Measurements from ENCODE around the gene WBP2NL. TPM values are rescaled to one million over a fixed set of nuclear protein-coding genes. Genes with fewer than 3 reads are reported as not detected.

The WBP2NL gene
- total and polyA plus RNA-seq, 4 experiments from 2014 or later, result 0.49 to 5.4 (median 2.1) TPM

GRCh38 chr22:42076764-42077485 lies 78.3 kb downstream of the WBP2NL start:
- H3K9me3 ChIP-seq (ENCODE audit: control insufficient read depth in 1 of 2, low read length in 2 of 2), result no peaks in the 10 kb centered on the region
- DNase-seq, result no peak
- Mint-ChIP-seq H3K9me3 (no peaks in the 10 kb centered on the region), H3K36me3 (peaks cover 5 to 10% of the 10 kb centered on the region in 2 donors), H3K27me3 (no peaks in the 10 kb centered on the region), H3K4me3 (peak overlapping the region in 1 of 8 donors; percentile 32), H3K4me1 (peaks cover 17 to 59% (median 35%) of the 10 kb centered on the region in 4 donors), H3K27ac (peak overlapping the region in 3 of 7 donors; percentile 29 to 62 (median 53))
- no peak overlapping the region for H3K27ac ChIP-seq (ENCODE audit: low read depth, low read length)
- no peaks in the 10 kb centered on the region for H3K27me3 ChIP-seq (ENCODE audit: insufficient read depth, low read length)
- POLR2A ChIA-PET (ENCODE audit: partially characterized antibody), result interaction anchor here (0.9 to 4.4 kb wide), 3 partner anchors 78 to 388 kb away, joined by 4 to 32 read pairs (median 5); partner anchors contain the start of genes SNU13 and WBP2NL
- intact Hi-C loops (cut with micrococcal nuclease), result loop anchor here (10.0 kb wide), 2 partner anchors 392 to 538 kb away; partner anchors contain the start of genes POLDIP3 and SNU13
- H3K36me3 ChIP-seq (ENCODE audit: insufficient read depth, low read length), result no peaks in the 10 kb centered on the region
- CTCF ChIA-PET (ENCODE audit: partially characterized antibody), result interaction anchor here (0.6 to 5.6 kb wide), 3 partner anchors 11 to 398 kb away, joined by 3 to 48 read pairs (median 6); partner anchors contain the start of gene NDUFA6
- H3K4me1 ChIP-seq (ENCODE audit: insufficient read depth, low read length), result peaks cover 46% of the 10 kb centered on the region
- H3K4me3 ChIP-seq (ENCODE audit: low read length in 2 of 2), result no peak overlapping the region

GRCh38 chr22:42077486-42078125 lies 79.0 kb downstream of the WBP2NL start:
- intact Hi-C loops (cut with micrococcal nuclease), result loop anchor here (2.0 to 10.0 kb wide), 3 partner anchors 79 to 537 kb away; partner anchors contain the start of genes POLDIP3, SNU13 and WBP2NL
- ChIA-PET POLR2A (ENCODE audit: partially characterized antibody) (interaction anchor here (0.9 to 4.4 kb wide), 5 partner anchors 7 to 367 kb away, joined by 4 to 208 read pairs (median 33); partner anchors contain the start of genes NAGA, NDUFA6 and WBP2NL), CTCF (ENCODE audit: partially characterized antibody) (interaction anchor here (5.6 kb wide), 1 partner anchor 12 kb away, joined by 48 read pairs; the partner anchor contains the start of gene NDUFA6)
- Mint-ChIP-seq H3K27ac (peak overlapping the region in 6 of 7 donors; percentile 35 to 99 (median 46)), H3K36me3 (peaks cover 9 to 15% of the 10 kb centered on the region in 2 donors), H3K27me3 (no peaks in the 10 kb centered on the region), H3K9me3 (no peaks in the 10 kb centered on the region), H3K4me1 (peaks cover 22 to 63% (median 37%) of the 10 kb centered on the region in 4 donors), H3K4me3 (peak overlapping the region in 2 of 8 donors; percentile 21 to 25)
- no peak overlapping the region for H3K4me3 ChIP-seq (ENCODE audit: low read length in 2 of 2)
- no peaks in the 10 kb centered on the region for H3K9me3 ChIP-seq (ENCODE audit: control insufficient read depth in 1 of 2, low read length in 2 of 2)
- H3K4me1 ChIP-seq (ENCODE audit: insufficient read depth, low read length), result peaks cover 46% of the 10 kb centered on the region
- H3K27me3 ChIP-seq (ENCODE audit: insufficient read depth, low read length), result no peaks in the 10 kb centered on the region
- H3K36me3 ChIP-seq (ENCODE audit: insufficient read depth, low read length), result peaks cover 4% of the 10 kb centered on the region
- H3K27ac ChIP-seq (ENCODE audit: low read depth, low read length), result no peak overlapping the region
- DNase-seq, result no peak

Other genes starting within 250 kb of the WBP2NL start
- gene CCDC134, start 198.1 kb upstream of the WBP2NL start, total RNA-seq, result 10 to 100 TPM; 23.2 to 27.8 TPM
- 1 to 10 TPM; 1.2 to 2.7 TPM for gene CCDC134, start 198.1 kb upstream of the WBP2NL start, polyA plus RNA-seq
- 100 to 1,000 TPM; 109 to 112 TPM for gene SREBF2, start 165.7 kb upstream of the WBP2NL start, total RNA-seq
- 10 to 100 TPM; 14.5 to 23.6 TPM for gene SREBF2, start 165.7 kb upstream of the WBP2NL start, polyA plus RNA-seq
- not detected for gene SHISA8, start 83.7 kb upstream of the WBP2NL start, total RNA-seq
- not detected for gene SHISA8, start 83.7 kb upstream of the WBP2NL start, polyA plus RNA-seq
- 10 to 100 TPM; 14.3 to 14.8 TPM for gene TNFRSF13C, start 72.0 kb upstream of the WBP2NL start, total RNA-seq
- 1 to 10 TPM in 1 of 2 donors, under 1 TPM in 1; 0.37 to 1.4 TPM for gene TNFRSF13C, start 72.0 kb upstream of the WBP2NL start, polyA plus RNA-seq
- 10 to 100 TPM in 1 of 2 experiments, 1 to 10 TPM in 1; 7.6 to 12.0 TPM for gene CENPM, start 51.6 kb upstream of the WBP2NL start, total RNA-seq
- 10 to 100 TPM; 14.1 to 19.2 TPM for gene CENPM, start 51.6 kb upstream of the WBP2NL start, polyA plus RNA-seq
- under 1 TPM; 0.36 to 0.81 TPM for gene SEPTIN3, start 29.3 kb upstream of the WBP2NL start, total RNA-seq
- gene SEPTIN3, start 29.3 kb upstream of the WBP2NL start, polyA plus RNA-seq, result not detected
- gene NAGA, start 72.0 kb downstream of the WBP2NL start, total RNA-seq, result 10 to 100 TPM; 13.9 to 14.5 TPM
- gene NAGA, start 72.0 kb downstream of the WBP2NL start, polyA plus RNA-seq, result 10 to 100 TPM; 18.0 to 25.4 TPM
- gene PHETA2, start 75.5 kb downstream of the WBP2NL start, total RNA-seq, result 1 to 10 TPM; 1.7 to 1.9 TPM
- 1 to 10 TPM in 1 of 2 donors, under 1 TPM in 1; 0.69 to 1.6 TPM for gene PHETA2, start 75.5 kb downstream of the WBP2NL start, polyA plus RNA-seq
- gene SMDT1, start 80.9 kb downstream of the WBP2NL start, total RNA-seq, result 100 to 1,000 TPM; 101 to 105 TPM
- 100 to 1,000 TPM; 172 to 279 TPM for gene SMDT1, start 80.9 kb downstream of the WBP2NL start, polyA plus RNA-seq
- gene NDUFA6, start 92.0 kb downstream of the WBP2NL start, total RNA-seq, result 10 to 100 TPM; 42.1 to 44.4 TPM
- gene NDUFA6, start 92.0 kb downstream of the WBP2NL start, polyA plus RNA-seq, result 100 to 1,000 TPM; 137 to 153 TPM
- gene CYP2D6, start 132.0 kb downstream of the WBP2NL start, total RNA-seq, result 10 to 100 TPM in 1 of 2 experiments, 1 to 10 TPM in 1; 8.8 to 10.7 TPM
- under 1 TPM in 1 of 2 donors, not detected in 1; 0.23 TPM for gene CYP2D6, start 132.0 kb downstream of the WBP2NL start, polyA plus RNA-seq